ENCODE results near the gene C10orf143.

- TF ChIP-seq POLR2A (IDR thresholded peaks at IDR 0.05), result no peak
- TF ChIP-seq CTCF (IDR thresholded peaks at IDR 0.05), result no peak
- no peak for TF ChIP-seq POLR2AphosphoS5 (IDR thresholded peaks at IDR 0.05)
These were observed 83.8 kb downstream of the C10orf143 start for GRCh38 chr10:130026670-130027456.
